ENCODE data around the gene PEX7.
"Not testable (repeated sequence)": the region's sequence is repeated elsewhere in the genome, so short reads cannot be mapped to it uniquely, and the experiment has no call there.

PEX7 gene

GRCh38 chr6:136791296-136792094 is 30.9 kb upstream of the PEX7 start:
- DNase-seq: peak; percentile 63

- no peak for DNase-seq
These were observed 30.3 kb upstream of the PEX7 start for GRCh38 chr6:136792095-136792409.

- peak; percentile 92 for DNase-seq
These were observed 29.8 kb upstream of the PEX7 start, which contains the start of gene MAP3K5 for GRCh38 chr6:136792410-136793262. MAP3K5 (minus strand) TSS chr6:136792477; CDS start chr6:136792157, 320 bp downstream.

- DNase-seq: no peak
These were observed 29.0 kb upstream of the PEX7 start for GRCh38 chr6:136793363-136793762.

- no peak for DNase-seq
These were observed 27.0 kb upstream of the PEX7 start for GRCh38 chr6:136795386-136795785.

GRCh38 chr6:136795996-136796395 is 26.4 kb upstream of the PEX7 start:
- DNase-seq: no peak

GRCh38 chr6:136798044-136798443 is 24.3 kb upstream of the PEX7 start:
- no peak for DNase-seq

- no peak for DNase-seq
These were observed 20.8 kb upstream of the PEX7 start for GRCh38 chr6:136801581-136801980.

- DNase-seq: no peak
These were observed 18.8 kb upstream of the PEX7 start for GRCh38 chr6:136803608-136804007.

- no peak for DNase-seq
These were observed 13.1 kb upstream of the PEX7 start for GRCh38 chr6:136809091-136809860.

- no peak for DNase-seq
These were observed 11.1 kb upstream of the PEX7 start for GRCh38 chr6:136811272-136811671.

- DNase-seq: no peak
These were observed 10.2 kb upstream of the PEX7 start for GRCh38 chr6:136812174-136812573.

GRCh38 chr6:136815608-136816007 is 6.8 kb upstream of the PEX7 start:
- DNase-seq: not testable (repeated sequence)

- DNase-seq: no peak
These were observed 5.7 kb upstream of the PEX7 start for GRCh38 chr6:136816656-136817055.

- no peak for DNase-seq
These were observed 1.8 kb upstream of the PEX7 start for GRCh38 chr6:136820561-136820960.

GRCh38 chr6:136822046-136822375 is 381 bp upstream of the PEX7 start:
- DNase-seq: no peak

- DNase-seq: no peak
These were observed 802 bp downstream of the PEX7 start for GRCh38 chr6:136823128-136823660.

GRCh38 chr6:136826216-136826615 is 3.8 kb downstream of the PEX7 start:
- DNase-seq: no peak

GRCh38 chr6:136831873-136832562 is 9.6 kb downstream of the PEX7 start:
- no peak for DNase-seq

GRCh38 chr6:136840276-136841001 is 18.0 kb downstream of the PEX7 start:
- DNase-seq: no peak

GRCh38 chr6:136843210-136843609 is 20.8 kb downstream of the PEX7 start:
- DNase-seq: no peak

GRCh38 chr6:136846046-136846445 is 23.7 kb downstream of the PEX7 start:
- no peak for DNase-seq

Measured in islet precursor cell (in vitro differentiated cells).